Kidney (tissue), 14 donors: ENCODE results near the gene TRMO. TPM values are rescaled to one million over a fixed set of nuclear protein-coding genes. Genes with fewer than 3 reads are reported as not detected.

Experiments
- DNase-seq, 5 donors: peaks; one replicate each; pipeline ENCODE4 v3.0.0-alpha.2; 2013 to 2020
- FAIRE-seq: peaks from 2 replicates; lab custom pipeline; 2012; peaks lifted over from hg19 to GRCh38; lab: Jason Lieb, UNC
- H3K27ac ChIP-seq, 2 donors: one replicate each; pipeline ENCODE4 v1.7.0; 2013; ENCODE audit warnings: low read depth in 2 of 2, low read length in 2 of 2, inconsistent platforms in 1 of 2
- H3K27me3 ChIP-seq: one replicate; pipeline ENCODE4 v1.7.1; 2013; ENCODE audit warnings: low read length, inconsistent platforms; ENCODE audit not compliant: control insufficient read depth, insufficient read depth
- H3K36me3 ChIP-seq, 3 donors: one replicate each; pipeline versions ENCODE4 v1.7.0 to v1.7.1; 2013; ENCODE audit warnings: low read length in 3 of 3, control low read depth in 1 of 3, inconsistent platforms in 1 of 3; ENCODE audit not compliant: insufficient read depth in 3 of 3, control insufficient read depth in 2 of 3
- H3K4me1 ChIP-seq, 3 donors: one replicate each; pipeline versions ENCODE4 v1.7.0 to v1.7.1; 2013; ENCODE audit warnings: low read length in 3 of 3, inconsistent platforms in 1 of 3, low read depth in 1 of 3; ENCODE audit not compliant: control insufficient read depth in 2 of 3, insufficient read depth in 2 of 3
- H3K4me3 ChIP-seq, 3 donors: one replicate each; pipeline versions ENCODE4 v1.7.0 to v1.8.1; 2013; ENCODE audit warnings: low read length in 3 of 3, control low read depth in 1 of 3, inconsistent platforms in 1 of 3
- H3K9ac ChIP-seq, 3 donors: one replicate each; pipeline versions ENCODE4 v1.7.0 to v1.7.1; 2013; ENCODE audit warnings: low read length in 3 of 3, control low read depth in 1 of 3, inconsistent platforms in 1 of 3
- H3K9me3 ChIP-seq, 3 donors: one replicate each; pipeline versions ENCODE4 v1.7.0 to v1.7.1; 2013; ENCODE audit warnings: low read length in 3 of 3, control low read depth in 1 of 3, inconsistent platforms in 1 of 3; ENCODE audit not compliant: control insufficient read depth in 2 of 3, insufficient read depth in 1 of 3
- intact Hi-C: fragments of 100-400 bp; cut with DNase I; formaldehyde crosslinking; loops from one replicate; pipeline ENCODE4 v1.11.1; 2022
- polyA plus RNA-seq: library from polyadenylated mRNA; stranded (reverse); fragments of 350-450 nt; fragmentation: Illumina TruSeq; extraction: RNeasy Lipid Tissue Mini Kit (QIAGEN cat#74804); gene quantifications from one replicate; pipeline ENCODE4 v1.2.3, GENCODE V29; 2014; ENCODE audit warnings: low read depth, low replicate concordance; ENCODE audit not compliant: insufficient read depth
- total RNA-seq: library from RNA; stranded (reverse); fragmentation: NEBNext Ultra II Directional; extraction: Animal tissue kit (Norgen Biotek cat#: 25700); gene quantifications from one replicate; pipeline ENCODE4 v1.2.1, GENCODE V29; 2021
- TF ChIP-seq, protein P1 (sequence below): IDR thresholded peaks from 3 replicates; pipeline ENCODE4 v1.5.1; 2012; ENCODE audit warnings: mild to moderate bottlenecking, moderate library complexity, borderline replicate concordance; ENCODE audit not compliant: insufficient read depth; ENCODE audit errors: extremely low read depth
- donor health status: control.
- donor health status: control.
- donor health status: control.
- donor health status: control.
- donor health status: control.
- donor health status: DM: yes; HTN: yes; CAD: no.
- donor health status: Normal renal cell carcinoma (clear cell type).

TRMO gene
- total and polyA plus RNA-seq, 2 donors from 2014 or later, result 13.1 to 20.3 TPM

- Histone ChIP-seq H3K27me3 (peaks cover 71% of the 10 kb centered on the region), H3K36me3 (no peaks in the 10 kb centered on the region), H3K9ac (no peak overlapping the region), H3K4me1 (no peaks in the 10 kb centered on the region), H3K27ac (no peak overlapping the region), H3K4me3 (no peak overlapping the region), H3K9me3 (no peaks in the 10 kb centered on the region)
- FAIRE-seq (no peak), DNase-seq (no peak)
- TF ChIP-seq, protein P1, sequence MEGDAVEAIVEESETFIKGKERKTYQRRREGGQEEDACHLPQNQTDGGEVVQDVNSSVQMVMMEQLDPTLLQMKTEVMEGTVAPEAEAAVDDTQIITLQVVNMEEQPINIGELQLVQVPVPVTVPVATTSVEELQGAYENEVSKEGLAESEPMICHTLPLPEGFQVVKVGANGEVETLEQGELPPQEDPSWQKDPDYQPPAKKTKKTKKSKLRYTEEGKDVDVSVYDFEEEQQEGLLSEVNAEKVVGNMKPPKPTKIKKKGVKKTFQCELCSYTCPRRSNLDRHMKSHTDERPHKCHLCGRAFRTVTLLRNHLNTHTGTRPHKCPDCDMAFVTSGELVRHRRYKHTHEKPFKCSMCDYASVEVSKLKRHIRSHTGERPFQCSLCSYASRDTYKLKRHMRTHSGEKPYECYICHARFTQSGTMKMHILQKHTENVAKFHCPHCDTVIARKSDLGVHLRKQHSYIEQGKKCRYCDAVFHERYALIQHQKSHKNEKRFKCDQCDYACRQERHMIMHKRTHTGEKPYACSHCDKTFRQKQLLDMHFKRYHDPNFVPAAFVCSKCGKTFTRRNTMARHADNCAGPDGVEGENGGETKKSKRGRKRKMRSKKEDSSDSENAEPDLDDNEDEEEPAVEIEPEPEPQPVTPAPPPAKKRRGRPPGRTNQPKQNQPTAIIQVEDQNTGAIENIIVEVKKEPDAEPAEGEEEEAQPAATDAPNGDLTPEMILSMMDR, result no peak
- intact Hi-C loops, result no loop called here
Measured at GRCh38 chr9:97855486-97855875, 66.8 kb downstream of the TRMO start.

DNA sequence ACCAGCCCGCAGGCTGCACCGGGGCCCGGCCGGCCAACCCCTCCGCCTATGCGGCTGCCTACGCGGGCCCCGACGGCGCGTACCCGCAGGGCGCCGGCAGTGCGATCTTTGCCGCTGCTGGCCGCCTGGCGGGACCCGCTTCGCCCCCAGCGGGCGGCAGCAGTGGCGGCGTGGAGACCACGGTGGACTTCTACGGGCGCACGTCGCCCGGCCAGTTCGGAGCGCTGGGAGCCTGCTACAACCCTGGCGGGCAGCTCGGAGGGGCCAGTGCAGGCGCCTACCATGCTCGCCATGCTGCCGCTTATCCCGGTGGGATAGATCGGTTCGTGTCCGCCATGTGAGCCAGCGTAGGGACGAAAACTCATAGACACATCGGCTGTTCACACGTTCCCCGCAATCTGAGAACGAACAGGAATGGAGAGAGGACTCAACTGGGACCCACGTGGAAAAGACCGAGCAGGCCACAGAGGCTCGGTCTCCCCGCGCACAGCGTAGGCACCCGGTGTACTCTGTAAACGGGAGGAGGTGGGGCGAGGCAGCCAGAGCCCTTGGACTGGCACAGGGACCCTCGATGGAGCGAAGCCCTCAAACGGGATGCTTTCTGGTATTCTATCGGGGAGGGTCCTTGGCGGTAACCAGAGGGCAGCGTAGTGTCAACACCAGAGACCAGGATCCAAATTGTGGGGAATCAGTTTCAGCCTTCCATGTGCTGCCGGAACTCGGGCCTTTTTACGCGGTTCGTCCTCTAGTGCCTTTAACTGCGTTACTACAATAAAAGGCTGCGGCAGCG is 67.4 kb downstream of the TRMO start:
- H3K4me3 ChIP-seq, result no peak overlapping the region
- TF ChIP-seq, protein P1, result no peak
- no peak for FAIRE-seq
- H3K27me3 ChIP-seq, result peaks cover 73% of the 10 kb centered on the region
- H3K27ac ChIP-seq, result no peak overlapping the region
- no peak for DNase-seq
- H3K36me3 ChIP-seq, result no peaks in the 10 kb centered on the region
- no peaks in the 10 kb centered on the region for H3K4me1 ChIP-seq
- H3K9me3 ChIP-seq, result no peaks in the 10 kb centered on the region
- H3K9ac ChIP-seq, result no peak overlapping the region
- intact Hi-C loops, result no loop called here

Other genes starting within 250 kb of the TRMO start
- 17.7 TPM for gene XPA, start 225.2 kb downstream of the TRMO start, total RNA-seq
- 26.3 TPM for gene XPA, start 225.2 kb downstream of the TRMO start, polyA plus RNA-seq
- 2.2 TPM for gene FOXE1, start 69.3 kb downstream of the TRMO start, total RNA-seq
- gene FOXE1, start 69.3 kb downstream of the TRMO start, polyA plus RNA-seq, result not detected
- 0.16 TPM for gene HEMGN, start 15.7 kb upstream of the TRMO start, total RNA-seq
- gene HEMGN, start 15.7 kb upstream of the TRMO start, polyA plus RNA-seq, result not detected
- 101 TPM for gene ANP32B, start 60.8 kb upstream of the TRMO start, total RNA-seq
- gene ANP32B, start 60.8 kb upstream of the TRMO start, polyA plus RNA-seq, result 101 TPM
- gene NANS, start 134.2 kb upstream of the TRMO start, total RNA-seq, result 35.8 TPM
- gene NANS, start 134.2 kb upstream of the TRMO start, polyA plus RNA-seq, result 47.7 TPM
- gene TRIM14, start 196.7 kb upstream of the TRMO start, total RNA-seq, result 26.3 TPM
- gene TRIM14, start 196.7 kb upstream of the TRMO start, polyA plus RNA-seq, result 11.3 TPM